ENCODE data around the gene TSNAX.
A peak's percentile ranks its signal among the peaks of the same experiment; 100 is the strongest.

Gene TSNAX

GRCh38 chr1:231527586-231528171, 790 bp upstream of the TSNAX start:
- H3K27ac ChIP-seq: peak overlapping the region; percentile 89
- TF ChIP-seq CTCF (conservative IDR thresholded peaks at IDR 0.05; ENCODE audit: low read depth): no peak
- ChIA-PET CTCF (no interaction called here), POLR2A (ENCODE audit: low non-redundant PET) (no interaction called here)
- DNase-seq (ENCODE audit: low spot score): peak; percentile 13

GRCh38 chr1:231533240-231533639, 4.8 kb downstream of the TSNAX start:
- no peak for TF ChIP-seq CTCF (conservative IDR thresholded peaks at IDR 0.05; ENCODE audit: low read depth)
- H3K27ac ChIP-seq: no peak overlapping the region
- ChIA-PET CTCF (no interaction called here), POLR2A (ENCODE audit: low non-redundant PET) (no interaction called here)
- no peak for DNase-seq (ENCODE audit: low spot score)

- DNase-seq (ENCODE audit: low spot score): no peak
- TF ChIP-seq CTCF (conservative IDR thresholded peaks at IDR 0.05; ENCODE audit: low read depth): no peak
- CTCF ChIA-PET: interaction anchor here (0.7 kb wide), 1 partner anchor 329 kb away, joined by 3 read pairs; no protein-coding TSS in a partner anchor
Measured at GRCh38 chr1:231534703-231535159, 6.3 kb downstream of the TSNAX start.

GRCh38 chr1:231536099-231536498, 7.6 kb downstream of the TSNAX start:
- no peak for TF ChIP-seq CTCF (conservative IDR thresholded peaks at IDR 0.05; ENCODE audit: low read depth)
- CTCF ChIA-PET: no interaction called here
- DNase-seq (ENCODE audit: low spot score): no peak
- no peak overlapping the region for H3K27ac ChIP-seq
- POLR2A ChIA-PET (ENCODE audit: low non-redundant PET): no interaction called here

More at GRCh38 chr1:231534703-231535159, 6.3 kb downstream of the TSNAX start:
- no peak overlapping the region for H3K27ac ChIP-seq
- POLR2A ChIA-PET (ENCODE audit: low non-redundant PET): no interaction called here

- no peak for DNase-seq (ENCODE audit: low spot score)
- TF ChIP-seq CTCF (conservative IDR thresholded peaks at IDR 0.05; ENCODE audit: low read depth): no peak
- POLR2A ChIA-PET (ENCODE audit: low non-redundant PET): no interaction called here
- no peak overlapping the region for H3K27ac ChIP-seq
- CTCF ChIA-PET: no interaction called here
Measured at GRCh38 chr1:231540847-231541246, 12.4 kb downstream of the TSNAX start.

GRCh38 chr1:231541842-231542241, 13.4 kb downstream of the TSNAX start:
- POLR2A ChIA-PET (ENCODE audit: low non-redundant PET): no interaction called here
- DNase-seq (ENCODE audit: low spot score): no peak
- no peak overlapping the region for H3K27ac ChIP-seq
- CTCF ChIA-PET: no interaction called here
- no peak for TF ChIP-seq CTCF (conservative IDR thresholded peaks at IDR 0.05; ENCODE audit: low read depth)
